Measurements from ENCODE around the gene NTM.

The NTM gene

GRCh38 chr11:131840545-131840944 is 470.1 kb downstream of the NTM start:
- no peak for TF ChIP-seq CTCF (conservative IDR thresholded peaks at IDR 0.05)
- peak overlapping the region; percentile 33 for H3K27ac ChIP-seq

DNA sequence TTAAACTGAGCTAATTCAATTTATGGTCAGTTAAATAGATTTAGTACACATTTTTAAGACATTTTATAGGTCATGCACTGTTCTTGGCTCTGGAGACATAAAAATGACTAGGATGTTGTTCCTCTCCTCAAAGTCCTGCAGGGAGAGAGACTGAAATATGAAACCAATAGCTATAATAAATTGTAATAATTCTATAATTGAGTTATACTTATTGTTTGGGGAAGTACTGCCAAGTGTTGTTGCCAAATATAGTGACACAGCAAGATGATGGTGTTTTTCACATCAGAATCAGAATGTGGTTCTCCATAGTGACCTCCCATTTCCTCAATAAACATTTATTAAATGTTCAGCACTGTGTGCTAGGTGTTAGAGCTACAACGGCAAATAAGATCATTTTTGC is 470.6 kb downstream of the NTM start:
- H3K27ac ChIP-seq = peak overlapping the region; percentile 33
- no peak for TF ChIP-seq CTCF (conservative IDR thresholded peaks at IDR 0.05)

DNA sequence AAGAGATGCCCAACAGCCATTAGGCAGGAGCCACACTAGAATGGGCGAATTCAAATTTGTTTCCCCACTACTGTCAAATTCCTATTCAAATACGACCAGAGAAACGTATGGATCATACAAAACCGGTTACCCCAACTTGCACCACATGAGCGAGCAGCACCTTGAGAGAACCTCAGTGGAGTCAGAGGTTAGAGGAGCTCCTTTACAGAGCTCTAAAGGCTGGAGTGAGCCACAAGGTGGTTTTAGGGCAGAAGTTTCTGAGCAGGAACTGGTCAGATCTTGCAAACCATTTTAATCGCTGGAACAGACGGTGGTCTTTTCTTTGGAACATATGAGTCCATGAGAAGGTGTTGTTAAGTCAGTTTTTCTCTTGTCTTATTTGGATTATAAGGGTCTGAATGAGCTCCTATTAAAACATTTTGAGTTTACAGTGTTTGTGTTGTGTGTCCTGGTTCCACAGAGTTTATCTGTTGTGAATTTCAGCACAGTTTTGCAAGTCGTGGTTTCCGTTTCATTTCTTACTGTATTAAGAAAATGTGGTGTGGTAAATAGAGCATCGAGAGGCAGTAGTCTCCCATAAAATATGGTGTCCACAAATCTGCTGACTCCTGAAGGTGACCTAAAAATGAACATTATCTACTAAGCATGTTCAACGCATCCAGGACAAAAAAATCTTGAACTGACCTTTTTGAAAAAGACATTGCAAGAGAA is 471.7 kb downstream of the NTM start:
- no peak for TF ChIP-seq CTCF (conservative IDR thresholded peaks at IDR 0.05)
- peak overlapping the region; percentile 33 for H3K27ac ChIP-seq

- TF ChIP-seq CTCF (conservative IDR thresholded peaks at IDR 0.05) = no peak
- no peak overlapping the region for H3K27ac ChIP-seq
Observed at GRCh38 chr11:131845255-131845654, 474.8 kb downstream of the NTM start.

DNA sequence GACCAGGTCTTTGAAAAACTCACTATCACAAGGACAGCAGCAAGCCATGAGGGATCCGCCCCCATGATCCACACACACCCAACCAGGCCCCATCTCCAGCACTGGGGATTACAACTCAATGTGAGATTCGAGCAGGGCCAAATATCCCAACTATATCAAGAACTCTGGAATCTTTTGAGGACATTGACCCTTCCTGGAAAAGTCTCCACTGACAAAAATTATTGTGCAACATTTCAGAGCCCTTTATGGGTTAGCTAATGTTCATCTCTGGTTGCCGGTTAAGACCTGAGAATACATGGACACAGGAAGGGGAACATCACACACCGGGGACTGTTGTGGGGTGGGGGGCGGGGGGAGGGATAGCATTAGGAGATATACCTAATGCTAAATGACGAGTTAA is 479.1 kb downstream of the NTM start:
- no peak for TF ChIP-seq CTCF (conservative IDR thresholded peaks at IDR 0.05)
- no peak overlapping the region for H3K27ac ChIP-seq

- no peak for TF ChIP-seq CTCF (conservative IDR thresholded peaks at IDR 0.05)
Observed at GRCh38 chr11:131850507-131850906, 480.1 kb downstream of the NTM start.

GRCh38 chr11:131851964-131852755 is 481.7 kb downstream of the NTM start:
- no peak overlapping the region for H3K27ac ChIP-seq
- no peak for TF ChIP-seq CTCF (conservative IDR thresholded peaks at IDR 0.05)

More at GRCh38 chr11:131850507-131850906, 480.1 kb downstream of the NTM start:
- no peak overlapping the region for H3K27ac ChIP-seq

Data from VCaP (cell line).